DMS114 treated with DMSO at 0.1 percent for 48 hours (cell line): Measurements from ENCODE around the gene ITSN1.

ENCODE experiments used
- DNase-seq: peaks from one replicate; lab custom pipeline; 2025; ENCODE audit not compliant: unreplicated experiment; lab: John Stamatoyannopoulos, UW

The ITSN1 gene

GRCh38 chr21:33948096-33948950, 306.0 kb downstream of the ITSN1 start:
- no peak for DNase-seq

GRCh38 chr21:33948951-33949444, 306.7 kb downstream of the ITSN1 start:
- DNase-seq = no peak
